Pulmonary artery endothelial cell (primary cell): ENCODE results near the gene RPL32. TPM values are rescaled to one million over a fixed set of nuclear protein-coding genes. Genes with fewer than 3 reads are reported as not detected.
"Not testable (repeated sequence)": the region's sequence is repeated elsewhere in the genome, so short reads cannot be mapped to it uniquely, and the experiment has no call there.

Source experiments
- DNase-seq: peaks from one replicate; pipeline ENCODE4 v3.0.0-alpha.2; 2011; ENCODE audit warnings: low read depth, low spot score
- total RNA-seq: library from RNA; depleted of rRNA; stranded (reverse); fragments of >200 nt; gene quantifications from 2 replicates; pipeline ENCODE4 v1.2.3, GENCODE V29; 2014

RPL32 gene
- total RNA-seq, 1 donor from 2014 or later = 2,642 TPM

GRCh38 chr3:12868039-12869034, 27.0 kb upstream of the RPL32 start:
- peak; percentile 47 for DNase-seq

GRCh38 chr3:12866836-12867235, 25.5 kb upstream of the RPL32 start:
- DNase-seq = no peak

- DNase-seq = no peak
Measured at GRCh38 chr3:12865271-12865670, 23.9 kb upstream of the RPL32 start.

- no peak for DNase-seq
Measured at GRCh38 chr3:12862387-12862786, 21.0 kb upstream of the RPL32 start.

- no peak for DNase-seq
Measured at GRCh38 chr3:12861611-12862010, 20.2 kb upstream of the RPL32 start.

GRCh38 chr3:12859840-12860239, 18.5 kb upstream of the RPL32 start:
- no peak for DNase-seq

- DNase-seq = no peak
Measured at GRCh38 chr3:12856626-12857025, 15.3 kb upstream of the RPL32 start.

GRCh38 chr3:12854565-12854964, 13.2 kb upstream of the RPL32 start:
- no peak for DNase-seq

GRCh38 chr3:12853847-12854246, 12.5 kb upstream of the RPL32 start:
- not testable (repeated sequence) for DNase-seq

- no peak for DNase-seq
Measured at GRCh38 chr3:12852201-12852600, 10.8 kb upstream of the RPL32 start.

GRCh38 chr3:12845811-12846210, 4.4 kb upstream of the RPL32 start:
- DNase-seq = no peak

- no peak for DNase-seq
Measured at GRCh38 chr3:12842469-12842868, 1.1 kb upstream of the RPL32 start.

GRCh38 chr3:12841970-12842328, 584 bp upstream of the RPL32 start:
- no peak for DNase-seq

- no peak for DNase-seq
Measured at GRCh38 chr3:12840591-12841148, 695 bp downstream of the RPL32 start.

GRCh38 chr3:12840148-12840547, 1.2 kb downstream of the RPL32 start:
- DNase-seq = not testable (repeated sequence)

- DNase-seq = no peak
Measured at GRCh38 chr3:12839156-12839946, 2.0 kb downstream of the RPL32 start.

- no peak for DNase-seq
Measured at GRCh38 chr3:12838179-12838965, 3.0 kb downstream of the RPL32 start.

- DNase-seq = no peak
Measured at GRCh38 chr3:12837295-12837986, 3.9 kb downstream of the RPL32 start.

GRCh38 chr3:12835052-12835665, 6.2 kb downstream of the RPL32 start:
- DNase-seq = no peak
